GM21423 (cell line): Measurements from ENCODE around the gene GIGYF2.
"Not testable (repeated sequence)": the region's sequence is repeated elsewhere in the genome, so short reads cannot be mapped to it uniquely, and the experiment has no call there.

Source experiments
- ATAC-seq: cut with Tn5 transposase; IDR thresholded peaks from one replicate; pipeline ENCODE4 v1.9.1; 2021; ENCODE audit warnings: mild to moderate bottlenecking, moderate library complexity; ENCODE audit not compliant: unreplicated experiment

Gene GIGYF2

GRCh38 chr2:232687382-232688160 lies 9.6 kb upstream of the GIGYF2 start:
- no peak for ATAC-seq

- no peak for ATAC-seq
Measured at GRCh38 chr2:232688201-232688600, 8.9 kb upstream of the GIGYF2 start.

- ATAC-seq, result no peak
Measured at GRCh38 chr2:232689152-232689910, 7.8 kb upstream of the GIGYF2 start.

- ATAC-seq, result not testable (repeated sequence)
Measured at GRCh38 chr2:232691117-232691516, 6.0 kb upstream of the GIGYF2 start.

- ATAC-seq, result no peak
Measured at GRCh38 chr2:232693344-232693743, 3.8 kb upstream of the GIGYF2 start.

- no peak for ATAC-seq
Measured at GRCh38 chr2:232696609-232697058, 497 bp upstream of the GIGYF2 start.

- ATAC-seq, result no peak
Measured at GRCh38 chr2:232697807-232698110, 628 bp downstream of the GIGYF2 start.

GRCh38 chr2:232698556-232699091 lies 1.5 kb downstream of the GIGYF2 start:
- no peak for ATAC-seq

- no peak for ATAC-seq
Measured at GRCh38 chr2:232699110-232699509, 2.0 kb downstream of the GIGYF2 start.

GRCh38 chr2:232700154-232700553 lies 3.0 kb downstream of the GIGYF2 start:
- no peak for ATAC-seq

- no peak for ATAC-seq
Measured at GRCh38 chr2:232707076-232707475, 9.9 kb downstream of the GIGYF2 start.

- ATAC-seq, result no peak
Measured at GRCh38 chr2:232713505-232713904, 16.4 kb downstream of the GIGYF2 start.

GRCh38 chr2:232714969-232715368 lies 17.8 kb downstream of the GIGYF2 start:
- ATAC-seq, result no peak

GRCh38 chr2:232720056-232720455 lies 22.9 kb downstream of the GIGYF2 start:
- not testable (repeated sequence) for ATAC-seq

GRCh38 chr2:232721261-232721660 lies 24.1 kb downstream of the GIGYF2 start:
- ATAC-seq, result no peak

- ATAC-seq, result no peak
Measured at GRCh38 chr2:232721882-232722281, 24.8 kb downstream of the GIGYF2 start.

GRCh38 chr2:232723027-232723426 lies 25.9 kb downstream of the GIGYF2 start:
- no peak for ATAC-seq

- ATAC-seq, result no peak
Measured at GRCh38 chr2:232728785-232729184, 31.7 kb downstream of the GIGYF2 start.

- ATAC-seq, result no peak
Measured at GRCh38 chr2:232731470-232731869, 34.3 kb downstream of the GIGYF2 start.

- no peak for ATAC-seq
Measured at GRCh38 chr2:232741294-232741693, 44.2 kb downstream of the GIGYF2 start.

GRCh38 chr2:232741972-232742371 lies 44.8 kb downstream of the GIGYF2 start:
- ATAC-seq, result no peak

GRCh38 chr2:232744963-232745362 lies 47.8 kb downstream of the GIGYF2 start:
- no peak for ATAC-seq
